Ascending aorta (tissue), 2 donors: ENCODE data around the gene EGFLAM. TPM values are rescaled to one million over a fixed set of nuclear protein-coding genes. Genes with fewer than 3 reads are reported as not detected.
"Not testable (repeated sequence)": the region's sequence is repeated elsewhere in the genome, so short reads cannot be mapped to it uniquely, and the experiment has no call there.

Experiments used
- DNase-seq, 2 donors: peaks; one replicate each; pipeline ENCODE4 v3.0.0-alpha.2; 2019; ENCODE audit warnings: low spot score in 2 of 2
- H3K27ac ChIP-seq, 2 donors: fragments of 200-600 bp; sonication (generic); one replicate each; pipeline ENCODE4 v1.5.1; 2016 to 2017; ENCODE audit warnings: mild to moderate bottlenecking in 1 of 2
- H3K27me3 ChIP-seq: fragments of 200-600 bp; sonication (generic); one replicate; pipeline ENCODE4 v1.5.1; 2017
- H3K36me3 ChIP-seq, 2 donors: fragments of 200-600 bp; sonication (generic); one replicate each; pipeline ENCODE4 v1.5.1; 2016
- H3K4me1 ChIP-seq, 2 donors: fragments of 200-600 bp; sonication (generic); one replicate each; pipeline ENCODE4 v1.5.1; 2016 to 2017; ENCODE audit warnings: mild to moderate bottlenecking in 1 of 2
- H3K4me3 ChIP-seq, 2 donors: fragments of 200-600 bp; sonication (generic); one replicate each; pipeline ENCODE4 v1.5.1; 2016 to 2017; ENCODE audit warnings: mild to moderate bottlenecking in 1 of 2
- H3K9me3 ChIP-seq, 2 donors: fragments of 200-600 bp; sonication (generic); one replicate each; pipeline ENCODE4 v1.5.1; 2016
- CTCF ChIP-seq, 3 experiments: fragments of 200-600 bp in 2 of 3; fragments of 450-650 bp in 1 of 3; sonication (generic) in 2 of 3; IDR thresholded peaks; one replicate each; pipeline ENCODE4 v1.5.1; 2016 to 2019; ENCODE audit warnings: antibody characterized with exemption in 3 of 3, mild to moderate bottlenecking in 1 of 3, moderate library complexity in 1 of 3
- intact Hi-C: fragments of 100-400 bp; cut with DNase I; formaldehyde crosslinking; loops from one replicate; pipeline ENCODE4 v1.15.1; 2023
- total RNA-seq: library from RNA; depleted of rRNA; stranded (reverse); fragments of >200 nt; gene quantifications from one replicate; pipeline ENCODE4 v1.1.0, GENCODE V29; 2016

Gene EGFLAM
- total RNA-seq, 1 donor from 2014 or later, result 4.2 TPM

- no peaks in the 10 kb centered on the region for H3K27me3 ChIP-seq
Observed at GRCh38 chr5:38410304-38410990, 152.1 kb downstream of the EGFLAM start.

GRCh38 chr5:38413696-38414095 is 155.3 kb downstream of the EGFLAM start:
- Histone ChIP-seq H3K4me1 (peaks cover 5 to 9% of the 10 kb centered on the region in 2 donors), H3K27me3 (no peaks in the 10 kb centered on the region), H3K9me3 (no peaks in the 10 kb centered on the region), H3K27ac (peak overlapping the region; percentile 22 to 56), H3K36me3 (no peaks in the 10 kb centered on the region), H3K4me3 (no peak overlapping the region)
- DNase-seq, result no peak
- intact Hi-C loops, result no loop called here
- no peak for TF ChIP-seq CTCF (IDR thresholded peaks at IDR 0.05)

More at GRCh38 chr5:38410304-38410990, 152.1 kb downstream of the EGFLAM start:
- intact Hi-C loops, result no loop called here
- Histone ChIP-seq H3K4me3 (no peak overlapping the region), H3K4me1 (peaks cover 0 to 4% of the 10 kb centered on the region in 2 donors), H3K27ac (no peak overlapping the region), H3K9me3 (no peaks in the 10 kb centered on the region), H3K36me3 (no peaks in the 10 kb centered on the region)
- no peak for TF ChIP-seq CTCF (IDR thresholded peaks at IDR 0.05)
- no peak for DNase-seq

DNA sequence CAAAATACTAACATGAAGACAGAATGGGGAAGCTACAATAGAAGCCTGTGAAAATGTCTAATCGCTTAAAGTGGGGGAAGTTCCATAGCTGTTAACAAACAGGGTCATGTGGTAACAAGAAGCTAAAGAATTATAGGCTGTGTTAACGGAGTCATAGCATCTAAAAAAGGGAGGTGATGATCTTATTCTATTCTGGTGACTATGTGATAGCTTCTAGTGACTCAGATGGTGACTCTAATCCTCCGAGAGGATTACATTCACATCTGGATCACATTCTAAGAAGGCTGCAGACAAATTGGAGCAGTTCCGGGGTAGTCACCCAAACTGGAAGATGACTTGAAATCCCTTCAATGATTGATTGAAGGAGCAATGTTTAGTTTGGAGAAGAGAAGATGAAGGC is 156.0 kb downstream of the EGFLAM start:
- H3K9me3 ChIP-seq, result no peaks in the 10 kb centered on the region
- no peak overlapping the region for H3K4me3 ChIP-seq
- peak overlapping the region in 1 of 2 donors; percentile 56 for H3K27ac ChIP-seq
- no peak for DNase-seq
- no peaks in the 10 kb centered on the region for H3K36me3 ChIP-seq
- intact Hi-C loops, result no loop called here
- peaks cover 5 to 9% of the 10 kb centered on the region in 2 donors for H3K4me1 ChIP-seq
- H3K27me3 ChIP-seq, result no peaks in the 10 kb centered on the region
- no peak for TF ChIP-seq CTCF (IDR thresholded peaks at IDR 0.05)

- Histone ChIP-seq H3K27ac (peak overlapping the region; percentile 66 to 75), H3K4me1 (peaks cover 5 to 11% of the 10 kb centered on the region in 2 donors)
- H3K27me3 ChIP-seq, H3K4me3 ChIP-seq, DNase-seq, H3K9me3 ChIP-seq, H3K36me3 ChIP-seq, intact Hi-C loops: not testable (repeated sequence)
Observed at GRCh38 chr5:38415772-38416171, 157.4 kb downstream of the EGFLAM start.

DNA sequence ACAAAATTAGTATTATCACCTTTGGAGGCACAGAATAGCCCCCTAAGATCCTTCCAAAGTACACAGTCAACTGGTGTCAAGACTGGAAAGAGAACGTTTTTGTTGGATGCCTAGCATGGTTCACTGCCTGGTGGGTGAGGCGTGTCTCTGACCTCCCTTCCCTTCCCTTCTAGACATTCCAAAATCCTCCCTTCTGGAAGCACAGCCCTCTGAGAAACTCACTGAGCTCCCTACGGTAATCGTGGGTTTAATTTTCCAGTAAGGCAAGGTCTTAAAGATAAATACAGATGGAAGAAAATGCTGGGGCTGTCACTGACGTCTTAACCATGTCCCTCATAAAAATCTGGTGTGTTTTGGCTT is 159.3 kb downstream of the EGFLAM start:
- Histone ChIP-seq H3K27me3 (no peaks in the 10 kb centered on the region), H3K9me3 (no peaks in the 10 kb centered on the region), H3K4me1 (peaks cover 5 to 11% of the 10 kb centered on the region in 2 donors), H3K36me3 (no peaks in the 10 kb centered on the region), H3K27ac (peak overlapping the region; percentile 66 to 75), H3K4me3 (no peak overlapping the region)
- intact Hi-C loops, result no loop called here
- DNase-seq, result no peak
- TF ChIP-seq CTCF (IDR thresholded peaks at IDR 0.05), result no peak

- Histone ChIP-seq H3K27ac (peak overlapping the region; percentile 45 to 63), H3K9me3 (no peaks in the 10 kb centered on the region), H3K4me3 (no peak overlapping the region), H3K27me3 (no peaks in the 10 kb centered on the region), H3K4me1 (peaks cover 5 to 7% of the 10 kb centered on the region in 2 donors), H3K36me3 (no peaks in the 10 kb centered on the region)
- no peak for DNase-seq
- no peak for TF ChIP-seq CTCF (IDR thresholded peaks at IDR 0.05)
- intact Hi-C loops, result loop anchor here (2.0 kb wide), 2 partner anchors 15 to 47 kb away; no protein-coding TSS in a partner anchor
Observed at GRCh38 chr5:38420246-38420645, 161.9 kb downstream of the EGFLAM start.
